Measurements from ENCODE around the gene ENPEP.

- no peak for TF ChIP-seq EZH2 (IDR thresholded peaks at IDR 0.05)
- TF ChIP-seq POLR2AphosphoS5 (IDR thresholded peaks at IDR 0.05; ENCODE audit: borderline replicate concordance, low read depth, low read length) = no peak
- TF ChIP-seq FOXP2 (optimal IDR thresholded peaks at IDR 0.05; ENCODE audit: control extremely low read depth, extremely low read length, insufficient read depth) = no peak
Measured at GRCh38 chr4:110527156-110527555, 51.2 kb downstream of the ENPEP start.

Measured in SK-N-MC (cell line).